ENCODE results near the gene NCOR2.

Gene NCOR2

GRCh38 chr12:124566997-124567672 is at the start of gene NCOR2:
TSS of gene NCOR2 (minus strand) at chr12:124567612. CDS start at chr12:124495251, 72,361 bp downstream.
- peak; percentile 61 for DNase-seq

- DNase-seq: no peak
These were observed 49.2 kb upstream of the NCOR2 start for GRCh38 chr12:124616394-124617221.

DNA sequence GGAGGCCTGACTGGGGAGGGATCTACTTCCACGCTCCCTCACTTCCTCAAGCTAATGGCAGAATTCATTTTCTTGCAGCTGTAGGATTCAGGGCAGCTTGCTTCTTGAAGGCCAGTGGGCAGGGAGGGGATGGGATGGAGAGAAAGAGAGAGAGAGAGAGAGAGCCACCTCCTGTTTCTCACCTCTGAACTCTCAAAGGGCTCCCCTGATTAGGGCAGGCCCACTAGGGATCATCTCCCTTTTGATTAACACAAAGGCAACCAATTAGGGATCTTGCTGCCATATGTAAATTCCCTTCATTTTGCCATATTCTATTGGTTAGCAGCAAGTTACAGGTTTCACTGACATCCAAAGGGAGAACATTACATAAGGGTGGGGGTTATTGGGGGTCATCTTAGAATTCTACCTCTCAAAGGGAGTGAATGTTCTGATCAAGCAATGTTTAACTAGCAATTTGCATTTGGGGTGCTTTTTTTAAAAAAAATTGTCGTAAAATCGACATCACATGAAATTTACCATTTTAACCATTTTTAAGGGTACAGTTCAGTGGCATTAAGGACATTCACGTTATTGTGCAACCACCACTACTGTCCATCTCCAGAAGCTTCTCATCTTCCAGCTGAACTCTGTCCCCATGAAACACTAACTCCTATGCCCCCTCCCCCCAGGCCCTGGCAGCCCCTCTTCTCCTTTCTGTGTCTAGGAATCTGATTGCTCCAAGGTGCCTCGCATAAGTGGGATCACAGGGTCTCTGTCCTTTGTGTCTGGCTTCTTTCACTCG is 47.3 kb upstream of the NCOR2 start:
- no peak for DNase-seq

- DNase-seq: no peak
These were observed 45.8 kb upstream of the NCOR2 start for GRCh38 chr12:124613151-124613585.

GRCh38 chr12:124612410-124612680 is 44.9 kb upstream of the NCOR2 start:
- no peak for DNase-seq

GRCh38 chr12:124611559-124612409 is 44.4 kb upstream of the NCOR2 start:
- DNase-seq: no peak

DNA sequence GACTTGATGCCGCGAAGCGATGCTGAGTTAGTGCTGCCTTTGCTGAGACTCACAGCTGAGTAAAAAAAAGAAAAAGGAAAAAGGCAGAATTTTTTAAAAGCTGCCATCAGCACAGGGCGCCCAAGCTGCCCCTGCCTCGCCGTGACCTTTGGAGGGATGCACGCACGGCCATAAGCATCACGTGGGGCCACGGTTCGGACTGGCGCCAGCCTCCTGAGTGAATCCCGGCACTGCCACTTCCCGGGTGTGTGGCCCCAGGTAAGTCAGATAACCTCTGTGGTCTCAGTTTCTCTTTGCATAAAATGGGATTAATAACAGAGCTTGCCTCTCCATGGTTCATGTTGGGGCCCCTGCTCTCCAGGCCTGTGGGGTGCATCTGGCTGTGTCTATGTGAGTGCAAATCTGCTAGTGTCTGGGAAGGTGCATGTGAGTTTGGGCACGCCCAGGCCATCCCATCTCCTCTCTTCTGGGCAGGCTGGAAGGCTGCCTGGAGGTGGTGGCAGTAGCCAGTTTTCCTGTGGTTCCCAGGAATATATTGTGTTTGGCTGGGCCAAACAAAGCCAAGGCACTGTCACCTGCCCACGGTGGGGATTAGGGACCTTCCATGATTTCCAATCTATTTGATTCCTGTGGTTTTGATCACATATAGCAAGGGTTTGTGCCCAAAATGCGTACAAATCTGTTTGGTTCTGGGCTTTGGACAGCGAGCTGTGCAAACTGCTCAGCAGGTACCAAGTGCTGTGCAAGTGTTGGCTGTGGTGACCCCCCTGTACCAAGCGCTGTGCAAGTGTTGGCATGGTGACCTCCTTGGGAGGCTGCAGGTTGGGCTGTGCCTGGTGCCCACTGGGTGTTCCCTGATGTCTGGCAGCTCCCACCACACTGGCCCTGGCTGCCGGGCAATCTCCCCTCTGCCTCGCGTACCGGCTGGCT is 43.5 kb upstream of the NCOR2 start:
- no peak for DNase-seq

GRCh38 chr12:124610021-124610612 is 42.7 kb upstream of the NCOR2 start:
- DNase-seq: no peak

GRCh38 chr12:124609041-124609989 is 41.9 kb upstream of the NCOR2 start:
- peak; percentile 73 for DNase-seq

GRCh38 chr12:124608450-124608870 is 41.0 kb upstream of the NCOR2 start:
- DNase-seq: no peak

DNA sequence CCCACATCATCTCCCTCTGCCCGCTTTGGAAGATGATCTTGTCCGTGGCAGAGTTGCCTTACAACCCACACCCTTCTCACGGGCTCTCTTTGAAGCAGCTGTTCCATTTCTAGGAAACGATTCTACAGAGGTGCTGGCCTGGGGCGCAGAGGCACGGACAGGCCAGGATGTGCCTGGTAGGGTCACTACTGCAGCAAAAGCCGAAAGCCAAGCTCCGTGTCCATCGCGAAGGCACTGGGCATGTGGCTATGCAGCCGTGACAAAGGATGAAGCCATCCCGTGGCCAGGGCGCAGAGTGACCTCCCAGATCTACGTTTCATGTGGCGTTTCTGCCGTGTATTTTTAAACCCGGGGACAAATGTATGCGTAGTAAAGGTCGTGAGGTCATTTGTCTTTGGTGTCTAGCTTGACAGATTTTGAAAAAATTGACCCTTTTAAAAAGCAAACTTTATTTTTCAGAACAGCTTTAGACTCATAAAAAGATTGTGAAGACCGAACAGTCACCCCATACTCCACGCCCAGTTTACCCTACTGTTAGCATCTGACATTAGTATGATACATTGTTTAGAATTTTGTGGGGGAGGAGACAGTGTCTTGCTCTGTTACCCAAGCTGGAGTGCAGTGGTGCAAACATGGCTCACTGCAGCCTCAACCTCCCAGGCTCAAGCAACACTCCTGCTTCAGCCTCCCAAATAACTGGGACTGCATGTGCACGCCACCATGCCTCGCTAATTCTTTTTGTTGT is 40.4 kb upstream of the NCOR2 start:
- no peak for DNase-seq

DNA sequence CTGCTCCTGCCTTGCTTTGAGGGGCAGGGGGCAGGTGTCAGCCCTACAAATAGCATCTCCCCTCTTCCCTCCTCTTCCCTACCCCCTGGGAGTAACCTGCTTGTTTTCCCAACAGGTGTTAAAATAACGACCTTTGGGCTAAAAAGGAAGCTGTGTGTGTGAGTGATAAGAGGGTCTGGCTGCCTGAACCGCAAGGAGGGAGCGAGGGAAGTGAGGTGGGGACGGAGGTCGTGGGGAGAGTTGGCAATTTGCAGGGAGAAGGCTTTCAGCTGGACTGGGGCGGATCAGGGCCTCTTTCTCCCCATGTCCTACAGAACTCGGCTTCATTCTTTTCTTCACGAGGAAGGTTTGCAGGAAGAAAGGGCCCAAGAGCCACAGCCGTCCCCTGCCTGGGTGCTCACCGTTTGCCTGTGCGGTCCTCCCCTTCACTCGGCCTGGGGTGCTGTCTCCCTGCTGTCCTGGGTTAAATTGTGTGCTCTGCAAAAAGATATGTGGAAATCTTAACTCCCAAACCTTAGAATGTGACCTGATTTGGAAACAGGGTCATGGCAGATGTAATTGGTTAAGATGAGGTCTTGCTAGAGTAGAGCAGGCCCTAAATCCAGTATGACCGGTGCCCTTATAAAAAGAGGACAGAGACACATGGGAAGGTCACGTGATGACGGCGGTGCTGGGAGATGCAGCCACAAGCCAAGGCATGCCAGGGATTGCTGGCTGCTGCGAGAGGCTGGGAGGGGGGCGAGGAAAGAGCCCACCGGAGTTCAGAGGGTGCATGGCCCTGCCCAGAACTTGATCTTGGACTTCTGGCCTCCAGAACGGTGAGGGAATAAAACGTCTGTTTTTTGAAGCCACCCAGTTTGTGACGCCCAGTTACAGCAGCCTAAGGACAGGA is 38.7 kb upstream of the NCOR2 start:
- no peak for DNase-seq

- DNase-seq: no peak
These were observed 37.9 kb upstream of the NCOR2 start for GRCh38 chr12:124605150-124605882.

GRCh38 chr12:124604264-124604680 is 36.9 kb upstream of the NCOR2 start:
- no peak for DNase-seq

GRCh38 chr12:124603831-124604251 is 36.4 kb upstream of the NCOR2 start:
- no peak for DNase-seq

DNA sequence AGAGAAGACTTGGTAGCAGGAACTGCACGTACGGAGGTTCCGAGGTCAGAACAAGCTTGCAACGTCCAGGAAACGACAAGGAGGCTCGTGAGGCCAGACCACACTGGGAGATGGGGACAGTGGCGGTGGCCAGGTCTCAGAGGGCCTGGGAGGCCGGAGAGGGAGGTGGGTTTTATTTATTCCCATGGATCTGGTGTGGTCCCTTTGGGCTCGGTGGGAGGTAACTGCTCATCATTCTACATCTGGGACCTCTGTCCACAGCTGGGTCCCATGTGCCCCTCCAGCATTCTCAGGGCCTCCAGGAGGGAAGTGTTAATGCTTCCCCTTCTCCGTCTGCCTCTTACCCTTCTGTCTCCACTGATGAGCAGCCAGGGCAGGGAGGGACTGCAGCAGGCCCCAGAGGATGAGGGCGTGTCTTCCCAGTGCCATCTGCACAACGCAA is 35.7 kb upstream of the NCOR2 start:
- no peak for DNase-seq

DNA sequence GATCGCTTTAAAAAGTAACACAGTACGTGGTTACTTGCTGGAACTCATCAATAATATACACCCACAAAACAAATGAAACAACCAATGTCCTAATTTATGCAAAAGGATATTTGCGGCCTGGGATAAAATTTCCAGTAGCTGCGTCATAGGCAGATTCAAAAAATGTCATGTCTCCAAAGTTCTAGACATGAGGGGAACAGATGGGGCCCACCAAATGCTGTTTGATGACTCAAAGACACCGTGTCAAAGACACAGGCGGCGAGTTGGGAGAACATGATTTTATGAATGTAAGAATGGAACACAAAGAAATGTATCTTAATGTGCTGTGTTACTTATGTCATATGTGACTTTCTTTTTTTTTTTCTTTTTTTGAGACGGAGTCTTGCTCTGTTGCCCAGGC is 34.3 kb upstream of the NCOR2 start:
- DNase-seq: no peak

All from activated naive CD4-positive, alpha-beta T cell treated with Interleukin-2 at 50 U/mL for 16 hours (primary cell).